Activated naive CD8-positive, alpha-beta T cell treated with anti-CD3 and anti-CD28 coated beads, Interleukin-2, amount 50 U/mL, for 24 hours (primary cell): ENCODE results near the gene PELO.

Experiments used
- ATAC-seq: fragments of 150-1000 bp; cut with Tn5 transposase; one replicate; pipeline ENCODE4 v1.10.0; 2021
- DNase-seq: peaks from one replicate; pipeline ENCODE4 v3.0.0; 2021
- H3K27ac Mint-ChIP-seq: one replicate; pipeline ENCODE4 v1.8.0; 2021; ENCODE audit warnings: mild to moderate bottlenecking, mixed read lengths
- H3K27me3 Mint-ChIP-seq: one replicate; pipeline ENCODE4 v1.8.0; 2021; ENCODE audit warnings: mixed read lengths
- H3K36me3 Mint-ChIP-seq: one replicate; pipeline ENCODE4 v1.8.0; 2021; ENCODE audit warnings: low read depth, mixed read lengths
- H3K4me1 Mint-ChIP-seq: one replicate; pipeline ENCODE4 v1.8.0; 2021; ENCODE audit warnings: mixed read lengths
- H3K4me3 Mint-ChIP-seq: one replicate; pipeline ENCODE4 v1.8.0; 2021; ENCODE audit warnings: mild to moderate bottlenecking, moderate library complexity, mixed read lengths
- H3K9me3 Mint-ChIP-seq: one replicate; pipeline ENCODE4 v1.8.0; 2021; ENCODE audit warnings: mixed read lengths

Gene PELO

GRCh38 chr5:52760695-52761366 is 26.9 kb upstream of the PELO start:
- Mint-ChIP-seq H3K4me3 (no peak overlapping the region), H3K4me1 (peaks cover 26% of the 10 kb centered on the region), H3K27ac (peak overlapping the region; percentile 33), H3K27me3 (no peaks in the 10 kb centered on the region), H3K9me3 (peaks cover 26% of the 10 kb centered on the region), H3K36me3 (peaks cover 8% of the 10 kb centered on the region)
- peak; percentile 81 for ATAC-seq
- peak; percentile 53 for DNase-seq

DNA sequence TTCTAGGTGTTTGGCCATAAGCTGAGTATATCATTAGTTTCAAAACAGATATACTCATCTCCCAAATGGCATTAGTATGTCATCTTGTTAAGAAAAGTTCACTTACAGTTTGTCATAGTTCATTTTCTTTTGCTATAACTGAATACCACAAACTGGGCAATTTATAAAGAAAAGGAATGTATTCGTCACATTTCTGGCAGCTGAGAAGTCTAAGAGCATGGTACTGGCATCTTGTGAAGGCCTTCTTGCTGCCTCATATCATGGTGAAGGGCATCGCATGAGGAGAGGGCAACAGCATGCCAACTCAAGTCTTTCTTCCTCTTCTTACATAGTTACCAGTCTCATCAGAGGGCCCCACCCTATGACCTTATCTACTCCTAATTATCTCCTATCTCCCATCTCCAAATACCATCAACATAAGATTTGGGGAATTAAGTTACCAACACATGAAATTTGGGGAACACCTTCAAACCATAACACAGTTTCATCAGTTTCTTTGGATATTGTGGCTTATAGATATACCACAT is 20.4 kb upstream of the PELO start:
- no peak for DNase-seq

DNA sequence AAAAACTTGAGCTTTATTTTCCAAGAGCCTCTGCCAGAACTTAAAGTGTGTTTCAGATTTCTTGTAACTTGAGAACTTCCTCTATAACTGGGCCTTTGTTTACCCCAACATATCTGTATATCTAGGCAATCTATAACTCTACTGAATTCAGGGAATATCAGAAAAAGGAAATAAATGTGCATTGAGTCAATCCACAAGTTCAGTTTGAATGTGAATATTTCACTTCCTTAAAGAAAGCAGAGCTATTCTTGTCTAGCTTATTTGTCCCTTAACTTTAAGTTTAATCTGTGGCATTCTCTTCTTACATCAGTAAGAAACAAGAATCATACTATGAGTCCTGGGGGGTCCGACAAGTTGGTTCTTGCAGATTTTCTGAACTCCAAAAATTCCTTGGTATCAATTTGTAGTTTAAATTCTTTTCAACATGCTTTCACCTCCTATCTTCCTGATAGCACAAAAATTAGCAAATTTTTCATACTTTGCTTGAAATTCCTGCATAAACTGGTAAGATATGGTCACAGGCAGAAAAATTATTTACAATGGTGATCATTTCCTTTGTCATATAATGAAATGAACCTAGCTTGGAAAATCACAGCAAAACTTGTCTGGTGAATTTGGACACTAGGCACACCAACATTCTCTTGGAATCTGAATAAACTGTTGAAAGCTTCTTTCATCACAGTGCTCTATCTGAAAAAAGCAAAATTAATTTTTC is 19.8 kb upstream of the PELO start:
- Mint-ChIP-seq H3K36me3 (no peaks in the 10 kb centered on the region), H3K4me3 (no peak overlapping the region), H3K27ac (no peak overlapping the region), H3K9me3 (peaks cover 15% of the 10 kb centered on the region), H3K27me3 (no peaks in the 10 kb centered on the region), H3K4me1 (peaks cover 46% of the 10 kb centered on the region)
- ATAC-seq (no peak), DNase-seq (no peak)

More for the DNA sequence above, 20.4 kb upstream of the PELO start:
- Mint-ChIP-seq H3K36me3 (no peaks in the 10 kb centered on the region), H3K27ac (peak overlapping the region; percentile 33), H3K4me1 (peaks cover 39% of the 10 kb centered on the region), H3K27me3 (no peaks in the 10 kb centered on the region), H3K4me3 (no peak overlapping the region), H3K9me3 (peaks cover 16% of the 10 kb centered on the region)
- peak; percentile 62 for ATAC-seq

DNA sequence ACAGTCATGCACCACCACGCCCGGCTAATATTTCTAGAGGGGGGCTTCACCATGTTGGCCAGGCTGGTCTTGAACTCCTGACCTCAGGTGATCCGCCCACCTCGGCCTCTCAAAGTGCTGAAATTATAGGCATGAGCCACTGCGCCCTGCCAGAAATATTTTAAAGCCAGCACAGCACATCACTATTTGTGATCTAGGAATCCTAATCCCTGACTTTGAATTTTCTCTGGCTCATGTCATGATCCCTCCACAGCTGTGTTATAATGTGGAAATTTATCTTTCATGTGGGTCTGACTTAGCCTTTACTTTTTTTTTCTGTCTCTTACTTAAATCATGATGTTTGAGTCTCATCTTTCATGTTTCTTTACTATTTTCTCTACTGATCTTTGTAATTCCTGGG is 18.7 kb upstream of the PELO start:
- H3K27me3 Mint-ChIP-seq: no peaks in the 10 kb centered on the region
- no peak for DNase-seq
- no peaks in the 10 kb centered on the region for H3K36me3 Mint-ChIP-seq
- H3K4me3 Mint-ChIP-seq: no peak overlapping the region
- peaks cover 9% of the 10 kb centered on the region for H3K9me3 Mint-ChIP-seq
- peaks cover 48% of the 10 kb centered on the region for H3K4me1 Mint-ChIP-seq
- no peak overlapping the region for H3K27ac Mint-ChIP-seq
- ATAC-seq: no peak

DNA sequence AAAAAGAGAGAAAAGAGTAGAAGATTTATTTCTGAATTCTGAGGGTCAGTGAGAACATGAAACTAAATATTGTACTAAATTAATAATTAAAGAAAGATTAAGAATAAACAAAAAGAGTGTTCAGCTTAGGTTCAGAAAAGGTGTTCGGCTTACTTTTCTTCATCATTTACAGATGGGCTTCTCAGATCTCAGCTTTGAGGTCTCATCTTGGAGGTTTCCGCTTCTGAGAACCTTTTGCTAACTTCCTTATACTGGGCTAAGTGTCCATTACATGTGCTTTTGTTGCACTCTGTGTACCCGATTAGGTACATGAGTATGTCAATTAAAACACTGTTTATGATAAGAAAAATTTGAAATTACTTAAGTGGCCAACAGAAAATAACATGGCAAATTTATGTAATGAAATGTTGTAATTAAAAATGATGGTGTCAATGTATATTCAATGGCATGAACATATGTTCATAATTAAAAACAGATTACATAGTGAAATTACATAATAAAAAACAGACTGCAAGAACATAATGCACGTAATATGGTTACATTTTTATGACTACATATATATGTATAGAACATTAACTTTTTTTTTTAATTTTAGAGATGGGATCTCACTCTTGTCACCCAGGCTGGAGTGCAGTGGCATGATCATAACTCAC is 17.3 kb upstream of the PELO start:
- H3K27ac Mint-ChIP-seq: no peak overlapping the region
- no peak overlapping the region for H3K4me3 Mint-ChIP-seq
- peaks cover 55% of the 10 kb centered on the region for H3K4me1 Mint-ChIP-seq
- H3K9me3 Mint-ChIP-seq: peaks cover 3% of the 10 kb centered on the region
- ATAC-seq (no peak), DNase-seq (no peak)
- H3K27me3 Mint-ChIP-seq: no peaks in the 10 kb centered on the region
- H3K36me3 Mint-ChIP-seq: no peaks in the 10 kb centered on the region

DNA sequence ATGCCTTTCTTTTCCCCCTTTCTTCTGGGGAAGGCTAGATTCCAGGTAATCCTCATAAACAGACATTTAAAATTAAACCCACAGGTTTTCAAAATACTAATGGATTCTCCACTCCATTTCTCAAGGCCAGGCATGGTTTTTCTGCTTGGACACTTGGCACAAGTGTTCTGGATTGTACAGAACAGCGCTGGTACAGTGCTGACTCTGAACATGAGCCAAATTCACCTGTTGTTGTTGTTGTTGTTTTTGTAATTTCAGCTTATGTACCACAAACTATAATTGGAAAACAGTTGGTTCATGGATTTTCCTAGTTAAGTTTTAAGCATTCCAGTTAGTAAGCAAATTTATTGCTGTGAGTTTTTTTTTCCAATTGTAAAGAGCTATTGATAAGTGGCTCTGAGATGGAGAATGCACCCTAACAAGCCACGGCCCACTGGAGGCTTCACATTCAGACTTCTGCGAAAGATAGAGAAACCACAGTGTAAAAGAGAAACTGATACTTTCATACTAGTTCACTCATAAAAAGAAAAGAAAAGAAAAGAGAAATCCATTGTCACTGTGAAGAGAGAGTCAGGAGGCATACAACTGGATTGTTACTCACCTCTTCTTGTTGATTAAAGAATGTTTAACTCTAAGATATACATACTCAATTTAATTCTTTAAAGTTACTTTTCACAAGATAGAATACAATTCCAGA is 16.2 kb upstream of the PELO start:
- ATAC-seq (peak; percentile 86), DNase-seq (peak; percentile 35)
- Mint-ChIP-seq H3K27ac (peak overlapping the region; percentile 53), H3K9me3 (peaks cover 3% of the 10 kb centered on the region), H3K4me3 (peak overlapping the region; percentile 50), H3K36me3 (no peaks in the 10 kb centered on the region), H3K4me1 (peaks cover 64% of the 10 kb centered on the region), H3K27me3 (no peaks in the 10 kb centered on the region)

- Mint-ChIP-seq H3K27me3 (peaks cover under 1% of the 10 kb centered on the region), H3K36me3 (no peaks in the 10 kb centered on the region), H3K27ac (no peak overlapping the region), H3K9me3 (peaks cover 3% of the 10 kb centered on the region), H3K4me3 (no peak overlapping the region), H3K4me1 (peaks cover 57% of the 10 kb centered on the region)
- ATAC-seq (no peak), DNase-seq (no peak)
Observed at GRCh38 chr5:52772668-52773067, 15.0 kb upstream of the PELO start.

DNA sequence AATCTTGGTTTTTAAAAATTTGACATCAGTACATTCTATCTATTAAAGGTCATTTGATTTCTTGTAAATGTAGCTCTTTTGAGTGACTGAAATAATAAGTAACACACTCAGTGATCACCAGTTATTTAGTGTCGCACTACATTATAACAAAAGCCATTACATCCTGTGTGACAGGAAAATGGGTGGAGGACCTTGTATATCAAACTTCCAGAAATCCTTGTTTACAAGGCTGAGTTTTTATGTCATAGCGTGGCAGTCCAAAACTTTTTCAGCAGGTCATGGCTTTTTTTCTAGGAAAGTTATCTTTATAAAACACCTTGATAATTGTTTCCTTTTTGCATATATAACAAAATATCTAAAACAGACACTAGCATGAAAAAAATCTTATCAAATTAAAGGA is 14.4 kb upstream of the PELO start:
- peaks cover 3% of the 10 kb centered on the region for H3K27me3 Mint-ChIP-seq
- H3K4me3 Mint-ChIP-seq: no peak overlapping the region
- no peak for DNase-seq
- peaks cover 3% of the 10 kb centered on the region for H3K9me3 Mint-ChIP-seq
- no peak overlapping the region for H3K27ac Mint-ChIP-seq
- no peak for ATAC-seq
- H3K4me1 Mint-ChIP-seq: peaks cover 50% of the 10 kb centered on the region
- no peaks in the 10 kb centered on the region for H3K36me3 Mint-ChIP-seq

- peaks cover 3% of the 10 kb centered on the region for H3K9me3 Mint-ChIP-seq
- ATAC-seq (no peak), DNase-seq (no peak)
- H3K27ac Mint-ChIP-seq: peak overlapping the region; percentile 39
- no peaks in the 10 kb centered on the region for H3K36me3 Mint-ChIP-seq
- peaks cover 50% of the 10 kb centered on the region for H3K4me1 Mint-ChIP-seq
- no peak overlapping the region for H3K4me3 Mint-ChIP-seq
- H3K27me3 Mint-ChIP-seq: peaks cover 3% of the 10 kb centered on the region
Observed at GRCh38 chr5:52774005-52774410, 13.7 kb upstream of the PELO start.

DNA sequence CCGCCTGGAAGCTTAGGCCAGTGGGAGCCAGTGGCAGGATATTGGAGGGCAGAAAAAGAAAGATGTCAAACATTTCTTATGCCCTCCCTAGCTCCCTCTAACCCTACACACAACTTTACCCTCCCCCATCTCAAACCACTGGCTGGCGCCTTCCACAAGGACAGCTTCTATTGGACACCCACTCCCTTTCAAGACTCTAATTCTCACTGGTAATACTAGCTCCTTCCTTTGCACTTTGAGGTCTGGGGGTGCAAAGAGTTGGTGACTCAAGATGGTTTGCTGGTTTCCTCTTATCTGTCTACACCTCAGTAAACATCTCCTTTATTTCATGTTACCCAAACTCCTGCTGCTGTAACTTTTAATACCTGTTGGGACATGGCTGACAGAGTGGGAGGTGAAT is 11.6 kb upstream of the PELO start:
- Mint-ChIP-seq H3K27me3 (peaks cover 3% of the 10 kb centered on the region), H3K27ac (peak overlapping the region; percentile 44), H3K9me3 (no peaks in the 10 kb centered on the region), H3K36me3 (no peaks in the 10 kb centered on the region), H3K4me1 (peaks cover 49% of the 10 kb centered on the region), H3K4me3 (no peak overlapping the region)
- DNase-seq (peak; percentile 36), ATAC-seq (peak; percentile 82)

DNA sequence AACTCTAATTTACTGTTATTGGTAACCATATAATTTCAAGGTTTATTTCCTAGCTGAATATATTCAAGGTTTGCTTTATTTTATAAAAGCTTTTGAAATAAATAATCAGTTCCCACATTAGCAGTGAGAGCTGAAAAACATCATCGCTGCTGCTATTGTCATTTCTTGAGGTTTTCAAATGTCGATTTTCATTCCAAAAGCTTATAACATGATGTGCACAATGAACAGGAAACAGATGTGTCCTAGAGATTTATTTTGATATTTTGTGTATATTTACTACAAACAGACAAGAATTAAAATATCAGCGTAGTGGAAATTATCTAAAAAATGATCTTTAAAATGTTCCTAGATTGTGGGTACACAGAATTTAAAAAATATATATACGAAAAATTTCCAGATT is 10.5 kb upstream of the PELO start:
- Mint-ChIP-seq H3K27ac (no peak overlapping the region), H3K9me3 (no peaks in the 10 kb centered on the region), H3K36me3 (no peaks in the 10 kb centered on the region), H3K27me3 (peaks cover 3% of the 10 kb centered on the region), H3K4me1 (peaks cover 39% of the 10 kb centered on the region), H3K4me3 (no peak overlapping the region)
- ATAC-seq: no peak
- no peak for DNase-seq

DNA sequence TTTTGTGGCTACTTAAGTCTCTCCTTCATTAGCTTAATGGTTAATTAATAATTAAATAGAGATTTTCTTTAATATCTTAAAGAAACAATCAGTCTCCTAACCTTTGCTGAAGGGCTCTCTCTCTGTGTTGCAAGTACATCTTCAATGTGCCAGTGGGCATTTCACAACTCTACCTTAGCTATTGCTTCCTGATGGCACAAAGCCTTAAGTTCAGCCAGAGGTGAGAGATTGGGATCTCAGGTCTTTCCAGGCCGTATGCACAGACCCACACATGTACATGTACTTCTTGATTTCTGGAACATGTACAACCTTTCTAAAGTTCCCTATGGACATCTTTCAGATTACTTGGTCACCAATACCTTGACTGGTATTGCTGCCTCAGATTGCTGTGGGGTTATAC is 8.9 kb upstream of the PELO start:
- Mint-ChIP-seq H3K4me3 (no peak overlapping the region), H3K27ac (no peak overlapping the region), H3K9me3 (no peaks in the 10 kb centered on the region), H3K4me1 (peaks cover 34% of the 10 kb centered on the region), H3K27me3 (peaks cover 3% of the 10 kb centered on the region), H3K36me3 (no peaks in the 10 kb centered on the region)
- ATAC-seq (no peak), DNase-seq (no peak)

DNA sequence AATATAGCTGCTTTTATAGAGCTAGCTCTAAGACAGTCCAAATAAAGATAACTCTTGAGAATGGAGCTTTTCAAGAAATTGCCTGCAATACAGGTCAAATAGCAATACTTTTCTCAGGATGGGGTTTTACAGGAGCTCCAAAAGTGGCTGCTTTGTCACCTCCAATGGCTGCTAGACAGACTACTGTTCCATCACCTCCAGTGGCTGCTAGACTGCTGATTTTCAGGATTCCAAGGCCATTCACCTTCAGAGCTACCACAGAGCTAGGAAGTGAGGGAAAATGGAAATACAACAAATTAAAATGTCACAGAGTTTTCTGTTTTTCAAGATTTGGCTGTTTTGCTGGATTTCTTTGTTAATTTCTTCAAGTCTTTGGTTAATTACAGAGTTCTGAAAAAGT is 8.5 kb upstream of the PELO start:
- Mint-ChIP-seq H3K4me3 (no peak overlapping the region), H3K36me3 (no peaks in the 10 kb centered on the region), H3K4me1 (peaks cover 31% of the 10 kb centered on the region), H3K27ac (no peak overlapping the region), H3K9me3 (no peaks in the 10 kb centered on the region), H3K27me3 (peaks cover 3% of the 10 kb centered on the region)
- ATAC-seq (no peak), DNase-seq (no peak)

DNA sequence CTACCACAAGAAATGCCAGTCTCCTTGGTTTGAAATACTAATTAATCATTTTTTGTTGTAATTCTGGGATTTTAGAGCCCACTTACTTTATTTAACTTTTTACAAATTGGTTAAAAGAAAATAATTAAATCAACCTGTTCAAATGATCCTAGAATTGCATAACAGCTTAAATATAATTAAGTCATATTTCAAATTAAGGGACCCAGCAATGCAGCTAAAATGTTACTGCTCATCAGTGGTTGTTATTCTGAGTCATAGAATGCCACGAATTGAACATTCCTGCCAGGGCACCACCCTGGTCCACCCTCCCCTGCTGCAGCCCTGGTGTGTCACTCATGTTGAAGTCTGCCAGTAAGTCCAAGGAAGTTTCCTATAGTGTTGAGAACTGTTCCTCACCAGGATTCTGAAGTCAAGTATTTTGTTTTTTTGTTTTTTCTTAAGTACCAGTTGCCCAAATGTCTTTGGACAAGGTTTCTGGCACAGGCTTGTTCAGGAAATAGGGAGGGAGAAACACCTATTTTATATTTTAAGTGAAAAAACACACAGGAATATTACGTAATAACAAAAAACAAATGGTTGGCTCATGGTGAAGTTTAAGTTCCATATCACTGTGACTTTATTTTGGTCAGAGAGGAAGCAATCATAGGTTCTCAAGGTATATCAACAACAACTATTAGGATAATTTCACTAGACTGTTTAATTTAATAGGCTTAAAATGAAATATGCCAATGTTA is 4.3 kb upstream of the PELO start:
- Mint-ChIP-seq H3K36me3 (no peaks in the 10 kb centered on the region), H3K27ac (no peak overlapping the region), H3K9me3 (no peaks in the 10 kb centered on the region), H3K4me1 (peaks cover 24% of the 10 kb centered on the region), H3K4me3 (no peak overlapping the region), H3K27me3 (peaks cover 4% of the 10 kb centered on the region)
- ATAC-seq (no peak), DNase-seq (no peak)
